H1 (cell line): Measurements from ENCODE around the gene ASB8.

Source experiments
- EZH2 ChIP-seq: fragments of 200-600 bp; sonication (generic); IDR thresholded peaks from 2 replicates; pipeline ENCODE4 v1.7.1; 2012; ENCODE audit warnings: low read depth, mild to moderate bottlenecking, moderate library complexity, low read length, inconsistent platforms; ENCODE audit not compliant: severe bottlenecking
- FOSL1 ChIP-seq: IDR thresholded peaks from 2 replicates; pipeline ENCODE4 v1.6.1; 2011; ENCODE audit warnings: mild to moderate bottlenecking, low read depth, low read length, moderate library complexity; ENCODE audit not compliant: insufficient read depth
- SIN3A ChIP-seq, 2 experiments: IDR thresholded peaks in 1 of 2; conservative IDR thresholded peaks in 1 of 2; 2 replicates each; pipeline ENCODE4 v1.6.1; 2011 to 2012; ENCODE audit warnings: low read length in 2 of 2, improper control_type of control experiment in 1 of 2, low read depth in 1 of 2, mild to moderate bottlenecking in 1 of 2
- SIX5 ChIP-seq: IDR thresholded peaks from 2 replicates; pipeline ENCODE4 v1.6.1; 2011; ENCODE audit warnings: mild to moderate bottlenecking, low read depth, low read length
- ZNF274 ChIP-seq: IDR thresholded peaks from 2 replicates; pipeline ENCODE4 v1.7.0; 2012; ENCODE audit warnings: low read length, borderline replicate concordance; ENCODE audit errors: extremely low read depth
- TF ChIP-seq, protein P1 (sequence below), 3 experiments: IDR thresholded peaks; 1 replicate in 2 of 3; 2 replicates in 1 of 3; pipeline versions ENCODE4 v1.5.1 to v1.6.1; 2011; ENCODE audit warnings: low read length in 3 of 3, mild to moderate bottlenecking in 3 of 3, inconsistent platforms in 2 of 3, low read depth in 1 of 3, moderate library complexity in 1 of 3; ENCODE audit not compliant: insufficient read depth in 1 of 3; ENCODE audit errors: control extremely low read depth in 1 of 3
- TF ChIP-seq, protein P2 (sequence below): IDR thresholded peaks from 2 replicates; pipeline ENCODE4 v1.6.1; 2012; ENCODE audit warnings: inconsistent platforms

GRCh38 chr12:48202766-48203165, 45.5 kb upstream of the ASB8 start:
- TF ChIP-seq SIX5 (no peak), SIN3A (conservative IDR thresholded peaks at IDR 0.05 in 1 of 2, IDR thresholded peaks at IDR 0.05 in 1 of 2; ENCODE audit: low read depth in 1 of 2, low read length in 2 of 2) (no peak), EZH2 (no peak), ZNF274 (no peak), FOSL1 (no peak)
- TF ChIP-seq, protein P1, sequence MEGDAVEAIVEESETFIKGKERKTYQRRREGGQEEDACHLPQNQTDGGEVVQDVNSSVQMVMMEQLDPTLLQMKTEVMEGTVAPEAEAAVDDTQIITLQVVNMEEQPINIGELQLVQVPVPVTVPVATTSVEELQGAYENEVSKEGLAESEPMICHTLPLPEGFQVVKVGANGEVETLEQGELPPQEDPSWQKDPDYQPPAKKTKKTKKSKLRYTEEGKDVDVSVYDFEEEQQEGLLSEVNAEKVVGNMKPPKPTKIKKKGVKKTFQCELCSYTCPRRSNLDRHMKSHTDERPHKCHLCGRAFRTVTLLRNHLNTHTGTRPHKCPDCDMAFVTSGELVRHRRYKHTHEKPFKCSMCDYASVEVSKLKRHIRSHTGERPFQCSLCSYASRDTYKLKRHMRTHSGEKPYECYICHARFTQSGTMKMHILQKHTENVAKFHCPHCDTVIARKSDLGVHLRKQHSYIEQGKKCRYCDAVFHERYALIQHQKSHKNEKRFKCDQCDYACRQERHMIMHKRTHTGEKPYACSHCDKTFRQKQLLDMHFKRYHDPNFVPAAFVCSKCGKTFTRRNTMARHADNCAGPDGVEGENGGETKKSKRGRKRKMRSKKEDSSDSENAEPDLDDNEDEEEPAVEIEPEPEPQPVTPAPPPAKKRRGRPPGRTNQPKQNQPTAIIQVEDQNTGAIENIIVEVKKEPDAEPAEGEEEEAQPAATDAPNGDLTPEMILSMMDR (IDR thresholded peaks at IDR 0.05; ENCODE audit: control extremely low read depth in 1 of 3, insufficient read depth in 1 of 3, low read depth in 1 of 3, low read length in 3 of 3): no peak
- TF ChIP-seq, protein P2, sequence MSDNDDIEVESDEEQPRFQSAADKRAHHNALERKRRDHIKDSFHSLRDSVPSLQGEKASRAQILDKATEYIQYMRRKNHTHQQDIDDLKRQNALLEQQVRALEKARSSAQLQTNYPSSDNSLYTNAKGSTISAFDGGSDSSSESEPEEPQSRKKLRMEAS: no peak
